Activated T-cell treated with anti-CD3 and anti-CD28 coated beads, Interleukin-2, amount 50 U/mL, for 24 hours (primary cell): ENCODE measurements around the gene C6orf136.

Experiments
- DNase-seq: peaks from one replicate; pipeline ENCODE4 v3.0.0-alpha.2; 2020
- H3K27ac Mint-ChIP-seq: 2 replicates; pipeline ENCODE4 v1.8.0; 2020; ENCODE audit warnings: mild to moderate bottlenecking, mixed read lengths
- H3K27me3 Mint-ChIP-seq: 2 replicates; pipeline ENCODE4 v1.8.0; 2020; ENCODE audit warnings: mixed read lengths
- H3K36me3 Mint-ChIP-seq: 2 replicates; pipeline ENCODE4 v1.8.0; 2020; ENCODE audit warnings: low read depth, mixed read lengths
- H3K4me1 Mint-ChIP-seq: 2 replicates; pipeline ENCODE4 v1.8.0; 2020; ENCODE audit warnings: low read depth, mixed read lengths
- H3K4me3 Mint-ChIP-seq: 2 replicates; pipeline ENCODE4 v1.8.0; 2020; ENCODE audit warnings: mild to moderate bottlenecking, moderate library complexity, mixed read lengths
- H3K9me3 Mint-ChIP-seq: 2 replicates; pipeline ENCODE4 v1.8.0; 2020; ENCODE audit warnings: mixed read lengths

The C6orf136 gene

DNA sequence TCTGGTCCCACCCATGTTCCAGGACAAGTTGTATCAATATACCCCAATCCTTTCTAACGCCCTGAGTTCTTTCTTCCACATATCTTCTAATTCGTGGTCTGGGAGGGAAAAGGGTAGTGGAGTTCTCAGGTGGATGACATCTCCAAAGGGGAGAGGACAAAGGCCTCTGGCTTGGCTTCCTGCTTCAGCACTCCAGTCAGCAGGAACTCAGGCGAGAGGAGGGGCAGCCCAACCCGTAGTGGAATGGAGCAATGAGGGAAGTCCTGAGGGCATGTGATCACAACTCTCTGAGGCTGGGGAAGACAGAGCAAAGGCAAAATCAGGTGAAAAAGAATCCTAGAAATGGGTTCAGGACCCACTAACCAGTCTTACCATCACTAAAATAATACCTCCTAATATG is 53.4 kb downstream of the C6orf136 start:
- Mint-ChIP-seq H3K27ac (no peak overlapping the region), H3K9me3 (no peaks in the 10 kb centered on the region), H3K4me3 (no peak overlapping the region), H3K27me3 (no peaks in the 10 kb centered on the region), H3K36me3 (peaks cover 50% of the 10 kb centered on the region), H3K4me1 (no peaks in the 10 kb centered on the region)
- no peak for DNase-seq
